ENCODE measurements around the gene EMC8.
A peak's percentile ranks its signal among the peaks of the same experiment; 100 is the strongest.

The EMC8 gene

GRCh38 chr16:85784813-85785212 lies 14.5 kb downstream of the EMC8 start:
- no peak for DNase-seq (ENCODE audit: low read depth)

- no peak for DNase-seq (ENCODE audit: low read depth)
Observed at GRCh38 chr16:85783441-85783840, 15.9 kb downstream of the EMC8 start.

- no peak for DNase-seq (ENCODE audit: low read depth)
Observed at GRCh38 chr16:85782451-85782850, 16.9 kb downstream of the EMC8 start.

- no peak for DNase-seq (ENCODE audit: low read depth)
Observed at GRCh38 chr16:85781695-85782370, 17.5 kb downstream of the EMC8 start.

- no peak for DNase-seq (ENCODE audit: low read depth)
Observed at GRCh38 chr16:85781156-85781555, 18.2 kb downstream of the EMC8 start.

GRCh38 chr16:85780281-85780680 lies 19.1 kb downstream of the EMC8 start:
- no peak for DNase-seq (ENCODE audit: low read depth)

GRCh38 chr16:85778873-85779272 lies 20.5 kb downstream of the EMC8 start:
- no peak for DNase-seq (ENCODE audit: low read depth)

- no peak for DNase-seq (ENCODE audit: low read depth)
Observed at GRCh38 chr16:85777583-85778310, 21.6 kb downstream of the EMC8 start.

- no peak for DNase-seq (ENCODE audit: low read depth)
Observed at GRCh38 chr16:85774811-85775210, 24.5 kb downstream of the EMC8 start.

GRCh38 chr16:85774136-85774535 lies 25.2 kb downstream of the EMC8 start:
- no peak for DNase-seq (ENCODE audit: low read depth)

- no peak for DNase-seq (ENCODE audit: low read depth)
Observed at GRCh38 chr16:85773044-85773443, 26.3 kb downstream of the EMC8 start.

- DNase-seq (ENCODE audit: low read depth), result no peak
Observed at GRCh38 chr16:85770741-85771140, 28.6 kb downstream of the EMC8 start.

- no peak for DNase-seq (ENCODE audit: low read depth)
Observed at GRCh38 chr16:85768199-85768598, 31.1 kb downstream of the EMC8 start.

- DNase-seq (ENCODE audit: low read depth), result peak; percentile 57
Observed at GRCh38 chr16:85767531-85767930, 31.8 kb downstream of the EMC8 start.

- DNase-seq (ENCODE audit: low read depth), result no peak
Observed at GRCh38 chr16:85765767-85766166, 33.6 kb downstream of the EMC8 start.

GRCh38 chr16:85765211-85765610 lies 34.1 kb downstream of the EMC8 start:
- no peak for DNase-seq (ENCODE audit: low read depth)

- no peak for DNase-seq (ENCODE audit: low read depth)
Observed at GRCh38 chr16:85763616-85764015, 35.7 kb downstream of the EMC8 start.

- DNase-seq (ENCODE audit: low read depth), result no peak
Observed at GRCh38 chr16:85762970-85763369, 36.4 kb downstream of the EMC8 start.

GRCh38 chr16:85761861-85762260 lies 37.5 kb downstream of the EMC8 start:
- DNase-seq (ENCODE audit: low read depth), result no peak

- no peak for DNase-seq (ENCODE audit: low read depth)
Observed at GRCh38 chr16:85759631-85760419, 39.5 kb downstream of the EMC8 start.

GRCh38 chr16:85759136-85759535 lies 40.2 kb downstream of the EMC8 start:
- DNase-seq (ENCODE audit: low read depth), result no peak

- DNase-seq (ENCODE audit: low read depth), result no peak
Observed at GRCh38 chr16:85757341-85757822, 42.0 kb downstream of the EMC8 start.

Measured in non-pigmented ciliary epithelial cell (primary cell).